ENCODE measurements around the gene DENND6A. TPM values are rescaled to one million over a fixed set of nuclear protein-coding genes. Genes with fewer than 3 reads are reported as not detected.
"Not testable (repeated sequence)": the region's sequence is repeated elsewhere in the genome, so short reads cannot be mapped to it uniquely, and the experiment has no call there.

The DENND6A gene
- total RNA-seq, 1 experiment from 2014 or later: 28.5 TPM

- DNase-seq (ENCODE audit: low read depth): not testable (repeated sequence)
These were observed 813 bp downstream of the DENND6A start for GRCh38 chr3:57692133-57692395.

GRCh38 chr3:57691411-57692132 lies 1.3 kb downstream of the DENND6A start:
- no peak for DNase-seq (ENCODE audit: low read depth)

GRCh38 chr3:57689367-57690053 lies 3.4 kb downstream of the DENND6A start:
- no peak for DNase-seq (ENCODE audit: low read depth)

- no peak for DNase-seq (ENCODE audit: low read depth)
These were observed 4.6 kb downstream of the DENND6A start for GRCh38 chr3:57688291-57688690.

GRCh38 chr3:57683286-57683685 lies 9.6 kb downstream of the DENND6A start:
- DNase-seq (ENCODE audit: low read depth): no peak

GRCh38 chr3:57682284-57682683 lies 10.6 kb downstream of the DENND6A start:
- DNase-seq (ENCODE audit: low read depth): no peak

- no peak for DNase-seq (ENCODE audit: low read depth)
These were observed 11.2 kb downstream of the DENND6A start for GRCh38 chr3:57681691-57682090.

- no peak for DNase-seq (ENCODE audit: low read depth)
These were observed 12.8 kb downstream of the DENND6A start for GRCh38 chr3:57680046-57680445.

- DNase-seq (ENCODE audit: low read depth): no peak
These were observed 17.3 kb downstream of the DENND6A start for GRCh38 chr3:57675530-57675929.

- DNase-seq (ENCODE audit: low read depth): no peak
These were observed 19.7 kb downstream of the DENND6A start for GRCh38 chr3:57673156-57673555.

- DNase-seq (ENCODE audit: low read depth): no peak
These were observed 22.3 kb downstream of the DENND6A start for GRCh38 chr3:57670543-57670942.

GRCh38 chr3:57661404-57661803 lies 31.5 kb downstream of the DENND6A start:
- no peak for DNase-seq (ENCODE audit: low read depth)

- no peak for DNase-seq (ENCODE audit: low read depth)
These were observed 33.0 kb downstream of the DENND6A start for GRCh38 chr3:57659806-57660439.

GRCh38 chr3:57659004-57659673 lies 33.7 kb downstream of the DENND6A start:
- no peak for DNase-seq (ENCODE audit: low read depth)

- DNase-seq (ENCODE audit: low read depth): no peak
These were observed 34.3 kb downstream of the DENND6A start for GRCh38 chr3:57658536-57658935.

- DNase-seq (ENCODE audit: low read depth): no peak
These were observed 37.1 kb downstream of the DENND6A start for GRCh38 chr3:57655727-57656126.

GRCh38 chr3:57654267-57654666 lies 38.6 kb downstream of the DENND6A start:
- no peak for DNase-seq (ENCODE audit: low read depth)

- DNase-seq (ENCODE audit: low read depth): no peak
These were observed 40.7 kb downstream of the DENND6A start for GRCh38 chr3:57652203-57652602.

GRCh38 chr3:57647292-57647940 lies 45.5 kb downstream of the DENND6A start:
- DNase-seq (ENCODE audit: low read depth): no peak

GRCh38 chr3:57646723-57647122 lies 46.2 kb downstream of the DENND6A start:
- peak; percentile 19 for DNase-seq (ENCODE audit: low read depth)

GRCh38 chr3:57644740-57645139 lies 48.1 kb downstream of the DENND6A start:
- no peak for DNase-seq (ENCODE audit: low read depth)

- no peak for DNase-seq (ENCODE audit: low read depth)
These were observed 55.5 kb downstream of the DENND6A start for GRCh38 chr3:57637391-57637790.
